ENCODE measurements around the gene TXNDC17. TPM values are rescaled to one million over a fixed set of nuclear protein-coding genes. Genes with fewer than 3 reads are reported as not detected.
"Not testable (repeated sequence)": the region's sequence is repeated elsewhere in the genome, so short reads cannot be mapped to it uniquely, and the experiment has no call there.

TXNDC17 gene
- 20.7 TPM for total RNA-seq (ENCODE audit: insufficient read depth, low replicate concordance)

GRCh38 chr17:6640536-6641246 is at the start of gene TXNDC17, which contains the start of gene KIAA0753:
TSS of gene TXNDC17 (plus strand) at chr17:6641060. CDS start at chr17:6641083, 23 bp downstream.
TSS of gene KIAA0753 (minus strand) at chr17:6640711. CDS start at chr17:6635103, 5,608 bp downstream.
- peak; percentile 95 for DNase-seq (ENCODE audit: low spot score)

GRCh38 chr17:6591599-6592158 is 49.2 kb upstream of the TXNDC17 start:
- no peak for DNase-seq (ENCODE audit: low spot score)

GRCh38 chr17:6592173-6592572 is 48.7 kb upstream of the TXNDC17 start:
- DNase-seq (ENCODE audit: low spot score): no peak

- DNase-seq (ENCODE audit: low spot score): not testable (repeated sequence)
Measured at GRCh38 chr17:6593371-6593770, 47.5 kb upstream of the TXNDC17 start.

GRCh38 chr17:6596081-6596480 is 44.8 kb upstream of the TXNDC17 start:
- DNase-seq (ENCODE audit: low spot score): no peak

- DNase-seq (ENCODE audit: low spot score): no peak
Measured at GRCh38 chr17:6596511-6596910, 44.3 kb upstream of the TXNDC17 start.

- DNase-seq (ENCODE audit: low spot score): no peak
Measured at GRCh38 chr17:6596941-6597340, 43.9 kb upstream of the TXNDC17 start.

- DNase-seq (ENCODE audit: low spot score): no peak
Measured at GRCh38 chr17:6597727-6598126, 43.1 kb upstream of the TXNDC17 start.

GRCh38 chr17:6599364-6599763 is 41.5 kb upstream of the TXNDC17 start:
- DNase-seq (ENCODE audit: low spot score): peak; percentile 39

GRCh38 chr17:6602141-6602540 is 38.7 kb upstream of the TXNDC17 start:
- DNase-seq (ENCODE audit: low spot score): no peak

GRCh38 chr17:6603744-6604325 is 37.0 kb upstream of the TXNDC17 start:
- peak; percentile 9 for DNase-seq (ENCODE audit: low spot score)

- no peak for DNase-seq (ENCODE audit: low spot score)
Measured at GRCh38 chr17:6605142-6605541, 35.7 kb upstream of the TXNDC17 start.

- DNase-seq (ENCODE audit: low spot score): no peak
Measured at GRCh38 chr17:6608321-6608720, 32.5 kb upstream of the TXNDC17 start.

- no peak for DNase-seq (ENCODE audit: low spot score)
Measured at GRCh38 chr17:6610011-6610410, 30.8 kb upstream of the TXNDC17 start.

- DNase-seq (ENCODE audit: low spot score): no peak
Measured at GRCh38 chr17:6611231-6611630, 29.6 kb upstream of the TXNDC17 start.

- no peak for DNase-seq (ENCODE audit: low spot score)
Measured at GRCh38 chr17:6623941-6624340, 16.9 kb upstream of the TXNDC17 start.

- DNase-seq (ENCODE audit: low spot score): no peak
Measured at GRCh38 chr17:6626616-6627015, 14.2 kb upstream of the TXNDC17 start.

- no peak for DNase-seq (ENCODE audit: low spot score)
Measured at GRCh38 chr17:6627019-6627418, 13.8 kb upstream of the TXNDC17 start.

- DNase-seq (ENCODE audit: low spot score): no peak
Measured at GRCh38 chr17:6630390-6630789, 10.5 kb upstream of the TXNDC17 start.

- DNase-seq (ENCODE audit: low spot score): no peak
Measured at GRCh38 chr17:6632530-6632929, 8.3 kb upstream of the TXNDC17 start.

GRCh38 chr17:6633263-6633662 is 7.6 kb upstream of the TXNDC17 start:
- no peak for DNase-seq (ENCODE audit: low spot score)

GRCh38 chr17:6636105-6636504 is 4.8 kb upstream of the TXNDC17 start:
- no peak for DNase-seq (ENCODE audit: low spot score)

Data from umbilical cord (tissue), 2 donors.